Measurements from ENCODE around the gene ZNF134.

The ZNF134 gene

DNA sequence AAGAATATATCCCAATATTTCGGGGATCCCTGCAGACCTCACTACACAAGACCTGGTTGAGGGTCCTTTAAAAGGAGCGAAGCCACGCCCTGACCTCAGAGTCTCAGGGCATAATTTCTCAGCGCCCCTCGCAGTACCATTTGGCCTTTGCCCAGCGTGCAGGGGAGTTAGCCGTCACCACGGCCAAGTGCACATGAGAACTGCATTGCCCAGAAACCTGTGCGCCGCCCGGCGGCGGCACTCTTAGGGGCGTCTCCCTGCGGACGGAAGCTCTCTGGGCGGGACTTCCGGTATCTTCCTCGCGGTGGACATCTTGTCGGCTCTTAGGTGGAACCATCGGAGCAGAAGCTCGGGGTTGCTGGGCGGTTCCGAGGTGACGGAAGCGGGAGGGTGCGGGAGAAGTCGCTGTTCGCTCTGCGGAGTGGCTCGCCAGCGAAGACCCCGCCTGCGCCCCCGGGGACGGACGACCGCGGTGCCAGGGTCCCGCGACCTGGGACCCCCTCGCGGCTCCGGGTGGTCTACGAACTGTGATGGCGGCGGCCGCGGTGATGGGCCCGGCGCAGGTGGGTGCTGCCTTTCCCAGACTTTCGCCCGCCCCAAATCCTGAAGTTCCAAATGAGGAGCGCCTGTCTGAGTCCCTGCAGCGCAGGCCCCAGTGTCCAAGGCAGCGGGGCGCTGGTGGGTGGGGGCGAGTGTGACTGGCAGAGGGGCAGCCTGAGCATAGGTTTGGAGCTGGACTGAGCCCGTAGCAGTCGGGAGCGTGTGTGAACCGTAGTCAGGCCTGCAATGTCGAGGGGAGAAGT is at the start of gene ZNF134:
Gene ZNF134, plus strand, starts transcription at position 302 of the 803 bp plus-strand sequence. CDS start 5,227 bp downstream, outside the sequence.
- DNase-seq, result peak; percentile 94

DNA sequence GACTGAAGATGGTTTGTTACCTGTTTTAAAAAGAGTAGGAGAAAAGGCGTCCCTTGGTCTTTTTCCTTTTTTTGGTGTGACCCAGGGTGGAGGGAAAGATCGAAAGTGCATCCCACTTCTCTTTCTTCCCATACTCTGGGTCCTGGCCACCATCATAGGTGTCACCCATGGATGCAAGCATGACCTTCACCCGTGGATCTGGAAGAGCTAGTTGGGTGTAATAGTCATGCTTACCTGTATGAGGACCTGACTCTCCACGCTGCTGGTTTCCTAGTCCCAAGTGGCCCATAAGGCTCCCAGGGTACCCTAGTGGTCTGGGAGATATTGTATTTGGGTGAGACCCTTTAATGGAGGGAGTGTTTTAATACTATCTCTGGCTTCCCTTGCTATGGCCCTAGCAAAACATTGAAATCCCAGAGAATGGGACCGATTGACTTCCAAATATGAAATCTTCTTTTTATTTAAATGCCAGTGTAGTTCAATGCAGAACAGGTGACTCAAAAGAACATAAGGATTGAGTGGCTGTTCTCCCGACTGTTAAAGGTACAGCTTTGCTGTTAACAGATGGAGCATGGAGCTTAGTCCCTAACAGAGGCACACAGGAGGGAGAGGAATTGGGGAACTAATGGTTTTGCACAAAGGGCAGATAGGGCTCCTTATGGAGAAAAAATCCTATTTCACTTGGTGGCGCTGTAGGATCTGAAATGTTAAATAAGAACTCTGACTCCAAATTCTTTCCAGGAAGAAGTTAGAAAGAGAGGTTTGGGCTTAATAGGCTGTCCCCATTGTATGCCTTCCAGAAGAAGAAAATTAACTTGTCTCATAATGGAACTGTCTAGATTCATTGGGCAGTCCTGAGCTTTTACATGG is 47.4 kb upstream of the ZNF134 start:
- DNase-seq, result no peak

DNA sequence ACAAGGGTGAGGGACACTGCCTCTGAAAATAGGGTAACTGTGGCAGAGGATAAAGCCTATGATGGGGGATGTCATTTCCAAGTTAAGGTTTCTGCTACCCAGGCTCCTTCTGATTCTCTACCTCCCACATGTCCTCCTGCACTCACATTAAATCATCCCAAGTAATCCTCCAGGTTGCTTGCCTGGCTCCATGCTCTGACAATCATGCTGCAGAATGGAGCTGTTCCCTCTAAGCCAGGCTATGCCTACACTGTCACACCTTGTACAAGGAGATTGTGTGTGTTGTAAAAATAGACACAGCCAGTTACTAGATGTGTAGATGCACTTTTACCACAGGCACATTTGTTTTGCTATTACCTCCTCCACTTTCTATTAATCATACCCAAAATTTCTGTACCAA is 43.3 kb upstream of the ZNF134 start:
- no peak for DNase-seq

GRCh38 chr19:57572415-57572947 is 41.6 kb upstream of the ZNF134 start:
- DNase-seq, result no peak

GRCh38 chr19:57576661-57577060 is 37.4 kb upstream of the ZNF134 start:
- no peak for DNase-seq

GRCh38 chr19:57578487-57579205 is 35.4 kb upstream of the ZNF134 start, which contains the start of gene ZNF416:
ZNF416 (minus strand) TSS chr19:57578911; CDS start chr19:57578704, 207 bp downstream.
- DNase-seq, result peak; percentile 98

DNA sequence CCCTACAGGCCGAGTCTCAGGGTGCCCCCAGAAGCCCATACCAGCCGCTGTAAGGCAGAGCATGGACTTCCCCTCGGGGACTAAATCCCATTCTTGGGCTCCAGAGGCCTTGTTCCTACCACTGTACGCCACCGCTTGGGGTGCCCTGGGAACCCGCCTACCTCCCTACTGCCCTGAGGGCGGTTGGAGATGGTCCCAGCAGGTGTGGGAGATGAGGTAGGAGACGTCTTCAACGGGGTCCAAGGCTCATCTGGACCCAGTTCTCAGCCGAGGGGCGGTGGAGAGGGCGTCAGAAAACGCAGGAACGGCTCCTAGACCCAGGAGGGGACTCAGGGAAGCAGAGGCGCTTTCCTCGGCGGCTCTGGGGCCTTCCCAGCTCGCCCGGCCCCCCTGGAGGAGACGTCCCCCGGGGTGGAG is 30.9 kb upstream of the ZNF134 start:
- DNase-seq, result no peak

GRCh38 chr19:57583521-57584416 is 30.3 kb upstream of the ZNF134 start, which contains the start of gene ZIK1:
ZIK1 (plus strand) TSS chr19:57584145; CDS start chr19:57584357, 212 bp downstream.
- DNase-seq, result peak; percentile 96

DNA sequence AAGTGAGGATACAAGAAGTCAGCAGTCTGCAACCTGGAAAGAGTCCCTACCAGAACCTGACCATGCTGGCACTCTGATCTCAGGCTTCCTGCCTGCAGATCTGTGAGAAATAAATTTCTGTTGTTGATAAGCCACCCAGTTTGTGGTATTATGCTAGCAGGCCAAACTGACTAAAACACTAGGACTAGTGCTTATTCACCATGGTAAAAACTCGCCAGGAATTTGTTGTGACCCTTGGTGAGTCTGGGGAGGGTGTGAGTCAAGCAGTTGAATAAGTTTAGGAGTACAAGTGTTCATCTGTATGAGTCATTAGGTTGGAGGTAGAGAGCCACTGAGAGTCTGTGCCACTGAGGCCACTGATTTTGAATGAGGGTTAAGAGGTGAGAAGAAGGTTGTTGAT is 26.5 kb upstream of the ZNF134 start:
- no peak for DNase-seq

GRCh38 chr19:57599377-57599760 is 14.7 kb upstream of the ZNF134 start:
- DNase-seq, result no peak

GRCh38 chr19:57599761-57600383 is 14.2 kb upstream of the ZNF134 start, which contains the start of gene ZNF530:
ZNF530 (plus strand) TSS chr19:57599885; CDS start chr19:57604346, 4,461 bp downstream.
- peak; percentile 94 for DNase-seq

- no peak for DNase-seq
Measured at GRCh38 chr19:57606931-57607330, 7.1 kb upstream of the ZNF134 start.

DNA sequence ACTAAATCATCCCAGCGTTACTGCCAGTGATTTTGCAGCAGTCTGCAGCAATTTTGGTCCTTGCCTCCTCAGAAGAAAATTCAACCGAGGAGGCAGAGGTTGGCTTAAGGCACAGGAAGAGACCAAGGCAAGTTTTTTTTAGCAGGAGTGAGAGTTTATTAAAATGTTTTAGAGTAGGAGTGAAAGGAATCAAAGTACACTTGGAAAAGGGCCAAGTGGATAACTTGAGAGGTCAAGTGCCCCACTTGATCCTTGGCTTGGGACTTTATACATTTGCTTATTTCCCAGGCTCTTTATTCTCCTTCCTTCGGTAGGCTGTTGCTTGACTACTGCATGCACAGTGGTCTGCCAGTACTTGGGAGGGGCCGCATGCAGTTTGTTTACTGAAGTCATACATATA is 2.9 kb upstream of the ZNF134 start:
- no peak for DNase-seq

DNA sequence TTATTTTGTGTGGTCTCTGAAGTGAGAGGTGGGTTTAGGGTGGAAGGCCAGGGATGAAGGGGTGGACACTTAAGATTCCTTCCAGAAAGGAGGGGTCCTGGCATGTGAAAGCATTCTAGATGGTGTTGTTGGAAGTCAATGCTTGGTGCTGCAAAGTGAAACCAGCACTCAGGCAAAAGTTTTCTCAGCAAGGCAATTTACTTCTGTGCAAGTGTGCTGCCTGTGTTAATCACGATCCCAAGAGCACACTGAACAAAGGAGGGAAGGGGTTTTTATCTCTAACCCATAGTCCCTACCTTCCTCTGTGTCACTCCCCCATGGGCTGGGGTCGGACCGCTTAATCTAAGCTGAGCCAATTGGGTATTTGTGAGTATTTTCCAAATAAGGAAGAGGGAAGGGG is 1.3 kb downstream of the ZNF134 start:
- no peak for DNase-seq

- DNase-seq, result no peak
Measured at GRCh38 chr19:57620673-57621348, 6.8 kb downstream of the ZNF134 start.

GRCh38 chr19:57623091-57623490 is 9.0 kb downstream of the ZNF134 start:
- no peak for DNase-seq

DNA sequence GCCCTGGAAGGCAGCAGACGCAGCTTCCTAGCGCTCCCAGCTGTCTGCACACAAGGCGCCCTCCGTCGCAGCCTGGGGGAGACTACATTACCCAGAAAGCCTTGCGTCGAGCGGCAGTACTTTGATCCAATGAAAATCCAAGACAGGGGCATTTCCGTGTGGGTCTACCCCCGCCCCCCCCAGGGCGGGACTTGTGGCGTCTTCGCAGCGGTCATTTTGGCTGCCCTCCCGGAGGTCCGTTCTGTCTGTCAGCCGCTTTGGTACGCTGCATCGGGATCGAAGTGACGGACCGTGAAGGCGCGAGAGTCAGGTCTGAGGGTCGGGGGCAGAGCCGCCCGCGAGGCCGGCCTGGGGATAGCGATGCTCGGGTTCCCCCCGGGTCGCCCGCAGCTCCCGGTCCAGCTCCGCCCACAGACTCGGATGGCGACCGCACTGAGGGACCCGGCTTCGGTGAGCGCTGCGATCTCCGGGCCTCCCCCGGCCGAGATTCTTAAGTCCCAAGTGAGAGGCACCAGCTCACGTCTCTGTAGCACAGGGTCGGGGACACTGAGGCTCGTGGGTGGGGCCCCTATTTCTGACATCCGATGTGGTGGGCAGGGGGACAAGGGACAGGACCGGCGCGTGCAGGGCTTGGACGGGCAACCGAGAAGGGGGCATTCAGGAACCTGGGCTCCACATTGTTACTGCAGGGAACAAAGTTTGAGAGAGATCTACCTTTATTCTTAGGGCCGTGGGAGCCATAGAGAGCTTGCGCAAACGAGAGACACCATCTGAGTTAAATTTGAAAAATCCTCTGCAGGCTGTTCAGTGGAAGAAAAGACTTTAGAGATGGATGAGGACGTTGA is 19.2 kb downstream of the ZNF134 start, which contains the start of gene ZNF211:
Gene ZNF211, plus strand, starts transcription at position 182 of the 845 bp plus-strand sequence. Its CDS starts 179 bp downstream, at position 361.
- DNase-seq, result peak; percentile 86

GRCh38 chr19:57633832-57634131 is 19.7 kb downstream of the ZNF134 start:
- DNase-seq, result no peak

DNA sequence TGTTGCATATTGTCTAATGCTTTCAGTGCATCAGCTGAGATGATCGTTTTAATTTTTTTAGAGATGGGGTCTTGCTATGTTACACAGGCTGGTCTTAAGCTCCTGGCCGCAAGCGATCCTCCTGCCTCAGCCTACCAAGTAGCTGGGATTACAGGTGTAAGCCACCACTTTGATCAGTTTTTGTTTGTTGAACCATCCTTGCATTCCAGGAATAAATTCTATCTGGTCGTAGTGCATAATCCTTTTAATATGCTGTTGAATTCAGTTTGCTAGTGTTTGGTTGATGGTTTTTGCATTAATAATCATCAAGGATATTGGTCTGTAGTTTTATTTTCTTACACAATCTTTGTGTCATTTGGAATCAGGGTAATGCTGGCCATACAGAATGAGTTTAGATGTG is 23.3 kb downstream of the ZNF134 start:
- no peak for DNase-seq

Data from KG1 (cell line).